Effector memory CD4-positive, alpha-beta T cell (primary cell): ENCODE results near the gene TAC4.

Experiments used
- DNase-seq, 3 donors: peaks; one replicate each; pipeline ENCODE4 v3.0.0-alpha.2; 2020
- H3K27ac ChIP-seq: 2 replicates; pipeline ENCODE4 v1.7.0; 2013; ENCODE audit warnings: mild to moderate bottlenecking, low read length, moderate library complexity; ENCODE audit not compliant: insufficient read depth, poor library complexity, severe bottlenecking
- H3K27me3 ChIP-seq: replicated peaks from 2 replicates; pipeline ENCODE4 v1.7.0; 2013; ENCODE audit warnings: mild to moderate bottlenecking, low read length; ENCODE audit not compliant: insufficient read depth, control insufficient read depth, poor library complexity, severe bottlenecking
- H3K36me3 ChIP-seq: 2 replicates; pipeline ENCODE4 v1.7.0; 2013; ENCODE audit warnings: mild to moderate bottlenecking, low read length, moderate library complexity; ENCODE audit not compliant: control insufficient read depth, insufficient read depth
- H3K4me1 ChIP-seq: 2 replicates; pipeline ENCODE4 v1.7.0; 2013; ENCODE audit warnings: low read length, mild to moderate bottlenecking; ENCODE audit not compliant: control insufficient read depth, insufficient read depth, poor library complexity, severe bottlenecking
- H3K4me3 ChIP-seq: 2 replicates; pipeline ENCODE4 v1.7.0; 2013; ENCODE audit warnings: low read length, low read depth, mild to moderate bottlenecking; ENCODE audit not compliant: insufficient read depth, poor library complexity, severe bottlenecking
- H3K9me3 ChIP-seq: 2 replicates; pipeline ENCODE4 v1.7.0; 2013; ENCODE audit warnings: mild to moderate bottlenecking, low read length, moderate library complexity; ENCODE audit not compliant: control insufficient read depth

The TAC4 gene

GRCh38 chr17:49859991-49860953 lies 12.4 kb upstream of the TAC4 start:
- H3K27ac ChIP-seq: no peak overlapping the region
- H3K27me3 ChIP-seq: no peaks in the 10 kb centered on the region
- H3K4me1 ChIP-seq: no peaks in the 10 kb centered on the region
- no peak overlapping the region for H3K4me3 ChIP-seq
- no peaks in the 10 kb centered on the region for H3K9me3 ChIP-seq
- no peak for DNase-seq
- H3K36me3 ChIP-seq: no peaks in the 10 kb centered on the region

- Histone ChIP-seq H3K36me3 (no peaks in the 10 kb centered on the region), H3K27me3 (no peaks in the 10 kb centered on the region), H3K9me3 (no peaks in the 10 kb centered on the region), H3K4me1 (no peaks in the 10 kb centered on the region), H3K27ac (no peak overlapping the region), H3K4me3 (no peak overlapping the region)
- DNase-seq: no peak
Observed at GRCh38 chr17:49858796-49859195, 10.9 kb upstream of the TAC4 start.

GRCh38 chr17:49854126-49854525 lies 6.3 kb upstream of the TAC4 start:
- Histone ChIP-seq H3K27me3 (no peaks in the 10 kb centered on the region), H3K9me3 (no peaks in the 10 kb centered on the region), H3K36me3 (no peaks in the 10 kb centered on the region), H3K4me1 (peaks cover 6% of the 10 kb centered on the region), H3K4me3 (no peak overlapping the region), H3K27ac (no peak overlapping the region)
- DNase-seq: no peak

GRCh38 chr17:49853470-49854015 lies 5.7 kb upstream of the TAC4 start:
- H3K4me3 ChIP-seq: no peak overlapping the region
- no peaks in the 10 kb centered on the region for H3K9me3 ChIP-seq
- no peaks in the 10 kb centered on the region for H3K36me3 ChIP-seq
- peaks cover 6% of the 10 kb centered on the region for H3K4me1 ChIP-seq
- H3K27ac ChIP-seq: no peak overlapping the region
- DNase-seq: no peak
- H3K27me3 ChIP-seq: no peaks in the 10 kb centered on the region

GRCh38 chr17:49851387-49852291 lies 3.8 kb upstream of the TAC4 start:
- H3K9me3 ChIP-seq: no peaks in the 10 kb centered on the region
- H3K27me3 ChIP-seq: no peaks in the 10 kb centered on the region
- DNase-seq: peak; percentile 40 to 50 (median 47)
- peaks cover under 1% of the 10 kb centered on the region for H3K36me3 ChIP-seq
- H3K4me1 ChIP-seq: peaks cover 6% of the 10 kb centered on the region
- peak overlapping the region; percentile 68 for H3K27ac ChIP-seq
- H3K4me3 ChIP-seq: peak overlapping the region; percentile 58

GRCh38 chr17:49850772-49851386 lies 3.0 kb upstream of the TAC4 start:
- Histone ChIP-seq H3K4me1 (peaks cover 6% of the 10 kb centered on the region), H3K27me3 (no peaks in the 10 kb centered on the region), H3K36me3 (peaks cover 8% of the 10 kb centered on the region), H3K27ac (peak overlapping the region; percentile 68), H3K9me3 (no peaks in the 10 kb centered on the region), H3K4me3 (peak overlapping the region; percentile 58)
- DNase-seq: peak in 1 of 3 donors; percentile 5

GRCh38 chr17:49850218-49850610 lies 2.3 kb upstream of the TAC4 start:
- peak overlapping the region; percentile 58 for H3K4me3 ChIP-seq
- H3K27ac ChIP-seq: no peak overlapping the region
- H3K4me1 ChIP-seq: peaks cover 6% of the 10 kb centered on the region
- no peaks in the 10 kb centered on the region for H3K9me3 ChIP-seq
- H3K27me3 ChIP-seq: no peaks in the 10 kb centered on the region
- H3K36me3 ChIP-seq: peaks cover 11% of the 10 kb centered on the region
- DNase-seq: no peak

- peaks cover 6% of the 10 kb centered on the region for H3K4me1 ChIP-seq
- peaks cover 11% of the 10 kb centered on the region for H3K36me3 ChIP-seq
- H3K4me3 ChIP-seq: no peak overlapping the region
- H3K27ac ChIP-seq: no peak overlapping the region
- H3K9me3 ChIP-seq: no peaks in the 10 kb centered on the region
- DNase-seq: no peak
- H3K27me3 ChIP-seq: no peaks in the 10 kb centered on the region
Observed at GRCh38 chr17:49848739-49849138, 870 bp upstream of the TAC4 start.

GRCh38 chr17:49846938-49847712 lies 744 bp downstream of the TAC4 start:
- no peaks in the 10 kb centered on the region for H3K27me3 ChIP-seq
- H3K4me1 ChIP-seq: peaks cover 6% of the 10 kb centered on the region
- no peak overlapping the region for H3K27ac ChIP-seq
- peaks cover 11% of the 10 kb centered on the region for H3K36me3 ChIP-seq
- H3K9me3 ChIP-seq: no peaks in the 10 kb centered on the region
- no peak for DNase-seq
- no peak overlapping the region for H3K4me3 ChIP-seq
